Stimulated activated CD4-positive, alpha-beta T cell treated with anti-CD3 and anti-CD28 coated beads, Interleukin-1b, Interleukin-23, amount 100 ng/mL, for 4 hours (primary cell): ENCODE data around the gene SEC23B.
"Not testable (repeated sequence)": the region's sequence is repeated elsewhere in the genome, so short reads cannot be mapped to it uniquely, and the experiment has no call there.

Experiments used
- DNase-seq, 2 donors: peaks; one replicate each; pipeline ENCODE4 v3.0.0-alpha.2; 2020; ENCODE audit warnings: low read depth in 2 of 2

The SEC23B gene

DNA sequence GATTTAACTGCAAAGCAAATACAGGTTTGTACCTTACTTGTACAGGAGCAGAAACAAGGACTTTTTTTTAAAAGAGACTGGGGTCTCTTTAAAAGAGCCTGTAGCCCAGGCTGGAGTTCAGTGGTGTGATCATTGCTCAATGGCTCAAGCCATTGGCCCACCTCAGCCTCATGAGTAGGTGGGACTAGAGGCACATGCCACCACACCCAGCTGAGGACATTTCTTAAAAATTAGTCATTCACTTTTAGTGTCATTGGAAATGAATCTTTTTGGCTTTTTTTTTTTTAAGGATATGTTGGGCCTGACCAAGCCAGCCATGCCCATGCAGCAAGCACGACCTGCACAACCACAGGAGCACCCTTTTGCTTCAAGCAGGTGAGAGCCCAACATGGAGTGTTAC, 16.9 kb downstream of the SEC23B start:
- DNase-seq: no peak

DNA sequence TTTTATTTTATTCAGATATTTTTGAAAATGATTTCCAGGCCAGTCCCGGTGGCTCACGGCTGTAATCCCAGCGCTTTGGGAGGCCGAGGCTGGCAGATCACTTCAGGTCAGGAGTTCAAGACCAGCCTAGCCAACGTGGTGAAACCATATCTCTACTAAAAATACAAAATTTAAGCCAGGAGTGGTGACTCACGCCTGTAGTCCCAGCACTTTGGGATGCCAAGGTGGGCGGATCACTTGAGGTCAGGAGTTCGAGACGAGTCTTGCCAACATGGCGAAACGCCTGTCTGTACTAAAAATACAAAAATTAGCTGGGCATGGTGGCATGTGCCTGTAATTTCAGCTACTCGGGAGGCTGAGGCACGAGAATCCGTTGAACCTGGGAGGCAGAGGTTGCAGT, 19.0 kb downstream of the SEC23B start:
- DNase-seq: not testable (repeated sequence)

DNA sequence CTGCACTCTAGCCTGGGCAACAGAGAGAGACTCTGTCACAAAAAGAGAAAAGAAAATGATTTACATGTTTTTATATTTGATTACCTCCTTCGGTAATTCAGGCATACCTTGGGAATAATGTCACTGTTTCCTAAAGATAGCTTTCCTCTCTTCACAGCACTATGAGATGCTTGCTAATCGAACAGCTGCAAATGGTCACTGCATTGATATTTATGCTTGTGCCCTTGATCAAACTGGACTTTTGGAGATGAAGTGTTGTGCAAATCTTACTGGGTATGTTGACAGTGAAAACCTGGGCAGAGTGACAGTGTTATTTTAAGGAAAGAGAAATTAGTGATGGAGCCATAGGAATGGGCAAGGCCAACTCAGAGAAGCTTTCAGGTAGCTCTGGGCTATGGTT, 19.6 kb downstream of the SEC23B start:
- no peak for DNase-seq

DNA sequence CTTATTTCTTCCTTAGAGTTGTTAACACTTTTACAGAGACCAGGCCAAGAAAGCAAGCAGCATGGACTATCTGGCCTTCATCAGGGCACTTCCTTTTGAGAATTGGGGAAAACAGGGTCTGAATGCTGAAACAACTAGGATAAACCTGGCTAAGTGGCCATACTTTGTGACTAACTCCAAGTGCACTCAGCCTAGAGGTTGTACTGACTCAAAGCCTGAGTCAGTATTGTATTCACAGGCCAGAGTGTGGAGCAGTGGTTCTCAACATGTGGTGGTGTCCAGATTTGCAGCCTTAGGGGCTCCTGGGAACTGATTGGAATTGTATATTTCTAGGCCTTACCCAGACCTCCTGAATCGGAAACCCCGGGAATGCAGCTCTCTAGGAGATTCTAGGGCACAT, 20.1 kb downstream of the SEC23B start:
- no peak for DNase-seq

DNA sequence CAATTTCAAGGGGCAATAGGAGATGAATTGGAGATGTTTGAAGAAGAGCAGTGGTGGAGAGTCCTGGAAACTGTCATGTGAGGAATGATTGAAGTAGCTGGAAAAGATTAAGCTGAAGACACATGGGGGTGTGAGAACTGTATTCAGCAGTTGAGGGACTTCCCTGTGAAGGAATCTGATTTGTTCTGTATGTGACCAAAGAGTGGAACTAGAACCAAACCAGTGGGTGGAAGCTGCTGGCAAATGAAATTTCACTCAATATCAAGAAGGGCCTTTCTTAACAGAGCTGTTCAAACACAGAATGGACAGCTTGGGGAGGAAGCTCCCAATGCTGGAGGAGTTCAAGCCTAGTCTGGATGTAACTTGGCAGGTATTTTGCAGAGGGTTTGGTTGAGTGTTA, 21.3 kb downstream of the SEC23B start:
- no peak for DNase-seq

DNA sequence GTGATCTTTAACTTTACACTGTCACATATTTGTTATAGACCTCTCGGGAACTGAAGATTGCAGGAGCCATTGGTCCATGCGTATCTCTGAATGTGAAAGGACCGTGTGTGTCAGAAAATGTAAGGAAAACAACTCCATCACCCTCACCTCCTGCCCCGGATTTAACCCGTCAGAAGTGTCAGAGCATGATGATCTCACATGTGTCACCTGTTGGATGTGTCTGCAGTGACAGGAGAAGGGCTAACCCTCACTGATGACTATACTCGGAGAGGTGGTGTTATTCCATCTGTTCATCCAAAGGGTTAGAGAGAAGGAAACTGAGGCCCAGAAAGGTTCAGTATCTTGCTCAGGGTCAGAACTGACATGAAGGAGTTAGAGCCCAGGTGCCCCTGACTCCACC, 24.9 kb downstream of the SEC23B start:
- no peak for DNase-seq

DNA sequence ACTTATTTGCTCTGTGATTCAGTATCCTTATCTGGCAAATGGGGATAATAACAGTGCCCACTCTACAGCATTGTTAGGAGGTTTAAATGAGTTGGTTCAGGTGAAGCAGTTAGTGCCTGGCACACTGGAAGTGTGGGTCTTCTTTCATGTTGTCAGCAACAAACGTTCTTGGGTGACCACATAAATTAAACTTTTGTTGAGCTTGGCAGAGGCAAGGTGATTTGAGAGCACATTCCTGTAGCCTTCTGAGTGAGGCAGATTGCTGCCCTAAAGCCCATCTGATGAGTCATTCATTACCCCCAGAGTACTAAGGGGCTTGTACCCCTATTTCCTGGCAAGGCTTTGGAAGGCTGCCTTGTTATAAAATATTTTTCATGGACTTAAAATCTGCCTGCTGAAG, 25.8 kb downstream of the SEC23B start:
- no peak for DNase-seq

DNA sequence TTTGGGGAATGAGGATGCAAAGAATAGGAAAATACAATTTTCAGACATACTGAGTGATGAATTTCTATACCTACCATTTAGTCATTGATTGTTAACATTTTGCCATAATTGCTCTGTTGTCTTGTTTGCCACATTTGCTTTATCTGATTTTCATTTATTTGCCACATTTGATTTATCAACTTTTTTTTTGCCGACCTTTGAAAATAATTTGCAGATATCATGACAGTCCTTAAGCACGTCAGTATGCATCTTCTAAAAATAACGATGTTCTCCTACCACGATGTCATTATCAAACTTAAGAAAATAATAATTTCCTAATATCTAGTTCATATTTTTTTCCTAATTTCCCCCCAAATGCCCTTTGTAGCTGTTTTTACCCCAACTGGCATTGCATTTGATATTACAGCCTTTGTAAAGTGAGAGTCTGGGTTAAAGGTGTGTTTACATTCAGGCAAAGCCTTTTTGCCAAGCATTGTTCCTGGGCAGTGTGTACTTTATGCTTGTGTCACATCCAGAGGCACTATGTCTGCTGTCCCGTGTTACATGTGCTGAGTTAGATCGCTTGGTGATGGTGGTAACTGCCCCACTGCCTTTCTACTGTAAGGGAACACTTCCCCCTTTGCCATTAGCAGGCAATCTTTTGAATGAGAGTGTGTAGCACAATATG, 26.4 kb downstream of the SEC23B start:
- no peak for DNase-seq

DNA sequence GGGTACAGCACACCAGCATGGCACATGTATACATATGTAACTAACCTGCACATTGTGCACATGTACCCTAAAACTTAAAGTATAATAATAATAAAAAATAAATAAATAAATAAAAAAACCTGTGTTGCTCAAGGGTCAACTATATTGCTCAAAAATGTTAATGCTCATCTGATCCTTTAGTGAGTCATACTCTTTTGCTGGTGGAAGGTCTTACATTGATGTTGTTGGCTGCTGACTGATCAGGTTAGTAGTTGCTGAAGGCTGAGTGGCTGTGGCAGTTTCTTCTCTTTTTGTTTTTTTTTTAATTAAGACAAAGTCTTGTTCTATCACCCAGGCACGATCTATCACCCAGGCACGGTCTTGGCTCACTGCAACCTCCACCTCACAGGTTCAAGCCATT, 29.9 kb downstream of the SEC23B start:
- no peak for DNase-seq

DNA sequence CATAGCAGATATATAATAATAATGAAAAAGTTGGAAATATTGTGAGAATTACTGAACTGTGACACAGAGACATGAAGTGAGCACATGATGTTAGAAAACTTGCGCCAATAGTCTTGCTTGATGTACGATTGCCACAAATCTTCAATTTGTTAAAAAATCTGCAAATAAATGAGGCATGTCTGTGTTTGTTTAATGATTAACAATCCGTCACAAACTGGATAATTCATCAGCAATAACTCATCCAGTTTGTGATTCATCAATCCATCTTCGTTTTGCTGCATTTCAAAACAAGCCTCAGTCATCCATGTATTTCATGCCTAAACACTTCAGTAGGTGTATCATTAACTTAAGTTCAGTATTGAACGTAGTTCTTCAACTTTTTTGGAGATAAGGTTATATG, 34.0 kb downstream of the SEC23B start:
- no peak for DNase-seq

DNA sequence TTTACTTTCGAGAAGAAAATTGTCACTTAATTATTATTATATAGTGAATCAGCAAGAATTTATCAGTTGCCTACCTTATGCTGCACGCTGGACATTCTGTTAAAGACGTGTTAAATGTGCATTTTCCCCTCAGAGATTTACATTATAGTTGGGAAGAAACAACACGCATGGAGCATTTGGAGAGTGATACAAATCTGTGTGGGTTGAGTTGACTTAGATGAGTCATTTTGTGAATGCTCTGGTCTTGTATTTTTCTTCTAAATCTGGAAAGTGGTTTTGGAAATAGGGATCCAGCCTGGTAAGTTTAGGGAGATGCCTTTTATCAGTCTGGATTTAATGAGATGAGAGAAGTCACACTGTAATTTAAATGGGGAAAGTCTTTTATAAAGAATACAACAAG, 35.5 kb downstream of the SEC23B start:
- no peak for DNase-seq

DNA sequence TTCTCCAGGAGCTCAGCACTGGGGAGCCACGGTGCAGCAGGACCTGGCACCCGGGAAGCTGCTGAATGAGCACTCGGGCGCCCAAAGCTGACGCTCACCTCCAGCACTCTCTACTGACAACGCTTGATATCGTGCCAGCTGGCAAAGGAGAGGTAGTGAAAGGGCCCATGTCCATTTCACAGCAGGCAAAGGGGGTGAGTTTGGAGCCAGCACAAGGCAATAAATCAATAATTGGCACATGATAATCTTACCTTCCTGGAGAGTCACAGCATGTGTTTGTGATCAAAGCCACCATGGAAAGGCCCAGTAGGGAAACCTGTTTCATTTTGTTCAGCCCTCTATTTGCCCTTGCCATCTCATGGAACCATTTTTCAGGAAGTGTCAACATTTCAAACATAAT, 36.2 kb downstream of the SEC23B start:
- DNase-seq: no peak

DNA sequence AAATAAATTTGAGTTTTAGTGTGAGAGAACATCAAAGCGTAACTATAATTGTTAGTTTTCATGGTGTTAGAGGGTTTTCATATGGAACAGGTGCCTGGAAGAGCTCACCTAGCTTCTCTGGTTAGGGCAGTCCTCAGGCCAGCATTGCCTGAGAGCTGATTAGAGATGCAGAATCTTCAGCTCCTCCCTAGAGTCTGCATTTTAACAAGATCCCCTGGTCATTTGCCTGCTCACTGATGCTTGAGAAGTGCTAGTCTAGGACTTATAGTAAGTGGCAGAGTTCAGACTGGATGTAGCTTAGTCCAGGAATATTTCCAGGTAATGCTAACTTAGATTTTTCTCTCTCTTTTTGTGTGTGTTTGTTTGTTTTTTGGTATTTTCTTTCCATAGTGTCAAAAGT, 37.8 kb downstream of the SEC23B start:
- DNase-seq: no peak

DNA sequence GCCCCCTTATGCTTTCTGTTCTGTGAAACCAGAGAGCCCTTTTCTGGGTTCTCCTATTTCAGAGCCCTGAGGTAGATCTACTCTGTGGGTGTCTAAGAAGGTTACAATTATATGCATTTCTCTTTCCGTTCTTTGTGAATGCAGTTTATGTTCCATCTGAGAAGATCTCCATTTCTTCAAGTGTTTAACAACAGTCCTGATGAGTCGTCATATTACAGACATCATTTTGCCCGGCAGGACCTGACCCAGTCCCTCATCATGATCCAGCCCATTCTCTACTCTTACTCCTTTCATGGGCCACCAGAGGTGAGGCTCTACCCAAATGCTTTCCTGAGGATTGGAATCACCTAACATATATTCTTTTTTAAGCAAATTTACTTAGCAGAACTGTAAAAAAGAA, 40.7 kb downstream of the SEC23B start:
- no peak for DNase-seq

DNA sequence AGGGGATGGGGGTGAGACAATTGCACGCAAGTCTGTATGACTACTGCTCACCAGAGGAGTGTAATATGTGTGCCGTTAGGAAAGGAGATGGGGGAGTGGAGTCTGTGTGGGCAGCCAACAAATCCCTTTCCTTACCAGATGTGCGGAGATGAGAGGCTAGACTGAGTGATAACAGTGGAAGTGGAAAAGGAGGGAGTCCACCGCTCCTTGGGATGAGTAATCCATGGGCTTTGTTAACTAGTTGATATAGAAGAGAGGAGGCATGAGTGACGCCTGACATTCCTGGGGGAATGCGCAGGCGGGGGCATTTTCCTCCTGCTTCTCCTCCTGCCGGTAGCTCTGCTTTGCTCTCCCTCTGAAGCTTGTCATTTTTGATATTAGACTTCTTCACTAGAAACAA, 46.0 kb downstream of the SEC23B start:
- no peak for DNase-seq

DNA sequence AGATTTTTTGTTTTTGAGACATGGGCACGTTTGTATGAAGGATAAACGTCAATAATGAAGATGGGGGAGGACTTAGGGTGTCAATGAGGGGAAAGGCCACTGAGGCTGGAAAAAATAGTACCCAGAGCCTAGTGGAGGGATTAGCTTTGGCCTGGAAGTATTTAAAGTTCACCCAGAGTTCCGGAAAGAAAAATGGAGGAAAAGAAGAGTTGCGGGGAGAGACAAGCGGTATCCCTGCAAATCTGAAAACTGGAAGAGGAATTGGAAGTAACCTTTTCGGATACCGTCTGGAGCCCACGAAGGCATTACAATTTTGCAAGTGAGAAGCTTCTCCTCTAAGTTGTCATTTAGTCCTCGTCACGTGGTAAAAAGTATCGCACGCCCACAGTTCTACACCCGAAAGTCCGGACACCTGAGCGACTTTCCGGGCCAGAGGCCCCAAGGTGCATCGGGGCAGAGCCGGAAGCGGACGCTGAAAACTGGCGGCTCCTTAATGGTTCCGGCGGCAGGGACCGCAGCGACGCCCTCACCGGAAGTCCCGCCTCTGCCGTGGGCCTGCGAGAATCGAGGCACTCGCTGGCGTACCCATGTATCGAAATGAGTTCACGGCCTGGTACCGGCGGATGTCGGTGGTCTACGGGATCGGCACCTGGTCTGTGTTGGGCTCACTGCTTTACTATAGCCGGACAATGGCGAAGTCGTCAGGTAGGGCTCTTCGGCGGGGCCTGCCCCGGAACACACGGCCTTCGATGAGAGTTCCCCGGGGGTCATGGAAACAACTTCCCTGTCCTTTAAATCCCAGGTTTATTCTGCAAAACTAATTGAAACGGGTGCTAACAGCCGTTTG, 59.4 kb downstream of the SEC23B start, which contains the start of gene SMIM26:
Gene SMIM26, plus strand, starts transcription at position 541 of the 847 bp plus-strand sequence. Its CDS starts 47 bp downstream, at position 588.
- peak; percentile 86 to 91 for DNase-seq

DNA sequence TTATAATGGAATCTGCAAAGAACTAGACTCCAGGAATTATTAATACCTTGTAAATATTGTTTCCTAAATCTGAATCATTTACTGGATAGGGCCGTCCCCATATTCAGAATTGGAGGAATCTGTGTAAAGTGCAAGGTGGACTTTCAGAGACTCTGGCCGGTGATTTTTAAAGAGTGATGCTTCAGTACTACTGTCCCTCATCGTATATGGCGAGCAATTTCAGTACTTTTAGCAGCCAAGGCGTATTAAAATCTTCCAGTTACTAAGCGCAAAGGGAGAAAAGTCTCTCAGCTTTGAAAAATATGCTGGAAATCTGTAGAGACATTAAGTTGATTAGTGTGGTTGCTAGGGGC, 60.0 kb downstream of the SEC23B start:
- no peak for DNase-seq

DNA sequence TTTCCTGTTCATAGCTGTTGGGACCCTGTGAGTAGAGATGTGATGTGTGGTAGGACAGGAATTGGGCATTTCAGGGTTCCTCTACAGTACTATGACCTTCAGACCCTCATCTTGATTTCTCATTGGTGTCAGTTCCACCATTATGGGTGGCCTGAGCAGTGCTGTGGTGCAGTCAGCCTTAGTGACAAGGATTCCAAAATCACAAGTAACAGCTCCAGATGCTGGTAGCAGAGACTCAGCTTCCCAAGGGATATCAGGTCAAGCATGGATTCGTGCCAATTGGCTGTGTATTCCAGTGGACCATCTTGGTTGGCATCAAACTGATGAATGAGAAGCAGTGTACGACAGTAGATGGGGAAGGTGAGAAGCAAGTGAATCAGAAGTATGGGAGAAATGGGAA, 63.3 kb downstream of the SEC23B start:
- no peak for DNase-seq

DNA sequence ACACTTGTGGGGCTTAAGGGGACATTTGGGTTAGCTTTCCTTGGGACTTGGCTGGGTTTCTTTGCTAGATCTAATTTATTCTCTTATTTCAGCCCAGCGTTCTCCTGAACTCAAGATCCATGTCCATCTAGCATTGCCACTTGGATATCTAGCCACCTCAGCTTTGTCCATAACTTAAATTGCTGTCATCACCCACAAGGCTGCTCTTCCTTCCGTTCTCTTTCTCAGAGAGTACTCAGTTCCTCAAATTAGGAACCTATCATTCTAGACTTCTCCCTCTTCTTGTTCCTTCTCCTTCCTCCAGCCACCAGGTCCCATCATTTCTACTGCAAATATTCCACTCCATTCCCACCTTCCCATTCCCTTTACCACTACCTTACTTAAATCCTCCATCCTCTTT, 63.8 kb downstream of the SEC23B start:
- DNase-seq: no peak

DNA sequence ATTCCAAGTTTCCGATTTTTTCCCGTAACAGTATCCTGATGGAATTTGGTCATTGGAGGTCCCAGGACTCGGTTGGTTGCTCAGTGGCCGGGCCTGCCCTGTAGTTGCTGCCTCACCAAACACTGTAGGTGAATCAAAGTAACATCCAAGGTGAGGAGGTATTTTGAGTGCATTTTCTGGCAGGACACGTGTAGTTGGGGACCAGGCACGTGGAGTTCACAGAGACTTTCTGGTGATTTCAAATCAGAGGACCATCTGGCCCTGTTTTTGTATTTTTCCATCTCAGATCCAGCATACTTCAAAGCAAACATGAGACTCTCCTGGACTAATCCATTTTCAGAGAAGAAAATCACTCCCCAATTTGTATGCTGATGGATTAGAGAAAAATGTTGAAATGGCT, 70.2 kb downstream of the SEC23B start:
- no peak for DNase-seq

DNA sequence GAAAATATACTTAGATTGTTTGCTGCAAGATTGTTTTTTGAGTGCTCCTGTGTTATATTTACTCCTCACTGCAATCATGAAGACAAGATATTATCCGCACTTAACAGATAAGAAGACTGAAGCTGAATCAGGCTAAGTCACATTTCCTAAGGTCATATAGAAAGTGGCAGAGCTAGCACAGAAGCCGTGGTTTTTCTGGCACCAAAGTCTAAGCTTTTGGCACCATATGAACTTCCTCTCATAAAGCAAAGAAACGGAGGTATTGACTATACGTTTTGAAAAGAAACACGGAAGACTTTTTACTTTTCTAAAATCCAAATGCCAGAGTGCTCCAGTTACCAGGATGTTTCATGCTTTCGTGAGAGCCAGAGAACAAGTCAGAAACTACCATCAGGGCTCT, 70.8 kb downstream of the SEC23B start:
- DNase-seq: no peak

DNA sequence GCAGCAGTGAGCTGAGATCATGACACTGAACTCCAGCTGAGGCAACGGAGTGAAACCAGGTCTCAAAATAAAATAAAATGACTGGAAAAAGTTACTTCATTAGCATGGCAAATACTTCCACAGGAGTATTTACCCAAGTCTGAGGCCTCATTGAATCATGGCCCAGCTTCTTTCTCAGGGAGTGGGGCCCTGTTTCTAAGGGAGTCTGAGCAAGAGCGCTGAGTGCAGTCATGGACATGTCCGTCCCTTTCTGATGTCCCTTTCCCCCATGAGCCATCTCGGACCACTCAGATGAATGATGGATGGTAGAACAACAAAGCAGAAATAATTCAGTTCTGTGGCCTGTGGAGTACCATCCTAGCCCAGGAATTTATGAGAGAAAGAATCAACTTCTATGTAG, 72.3 kb downstream of the SEC23B start:
- DNase-seq: no peak

DNA sequence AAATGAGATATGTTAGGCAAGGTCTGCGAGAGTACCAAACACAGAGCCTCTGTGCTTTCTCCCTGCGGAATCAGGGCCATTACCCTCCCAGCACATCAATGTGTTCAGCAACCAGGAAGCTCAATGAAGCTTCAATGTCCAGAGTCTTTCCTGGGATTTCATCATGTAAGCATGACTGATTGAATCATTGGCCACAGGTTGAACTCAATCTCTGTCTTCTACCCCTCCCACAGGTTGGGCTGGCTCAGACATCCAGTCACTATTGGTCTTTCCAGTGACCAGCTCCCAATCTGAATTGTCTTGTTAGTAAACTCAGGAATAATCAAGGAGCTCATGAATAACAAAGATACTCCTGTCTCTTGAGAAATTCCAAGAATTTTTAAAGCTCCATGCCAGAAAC, 77.4 kb downstream of the SEC23B start:
- no peak for DNase-seq
